OCI-LY7 (cell line): ENCODE results near the gene TANGO2. TPM values are rescaled to one million over a fixed set of nuclear protein-coding genes. Genes with fewer than 3 reads are reported as not detected.

Source experiments
- BruUV-seq: library from RNA; stranded (reverse); fragments of 400-500 nt; replicated peaks from 2 replicates; lab custom pipeline; 2021; lab: Mats Ljungman, UMichigan
- CTCF ChIA-PET: fragments of 300-600 bp; sonication (Branson Sonifier 250); formaldehyde crosslinking; loops from one replicate; lab custom pipeline; 2022; ENCODE audit warnings: antibody characterized with exemption; ENCODE audit not compliant: unreplicated experiment; lab: Charles Lee
- POLR2A ChIA-PET: fragments of 300-600 bp; sonication (Branson Sonifier 250); formaldehyde crosslinking; loops from one replicate; lab custom pipeline; 2022; ENCODE audit warnings: antibody characterized with exemption; lab: Charles Lee
- DNase-seq: peaks from one replicate; pipeline ENCODE4 v3.0.0-alpha.2; 2015; ENCODE audit warnings: low spot score
- H2AFZ ChIP-seq: fragments of 200-600 bp; sonication (generic), shearing (Covaris generic); 2 replicates; pipeline ENCODE4 v1.6.1; 2014; ENCODE audit warnings: mild to moderate bottlenecking, antibody characterized with exemption, low read length, moderate library complexity
- H3K27ac ChIP-seq: fragments of 200-600 bp; sonication (generic); 2 replicates; pipeline ENCODE4 v1.5.1; 2014; ENCODE audit warnings: mixed run types, low read depth, mild to moderate bottlenecking, moderate library complexity, low read length, inconsistent platforms; ENCODE audit not compliant: poor library complexity, severe bottlenecking
- H3K36me3 ChIP-seq: fragments of 200-600 bp; sonication (generic); 2 replicates; pipeline ENCODE4 v1.6.1; 2014; ENCODE audit warnings: mild to moderate bottlenecking, antibody characterized with exemption, low read length, moderate library complexity, mixed read lengths; ENCODE audit not compliant: insufficient read depth
- H3K4me1 ChIP-seq: fragments of 200-600 bp; sonication (generic); 2 replicates; pipeline ENCODE4 v1.5.1; 2014; ENCODE audit warnings: mild to moderate bottlenecking, low read length; ENCODE audit not compliant: insufficient read depth, poor library complexity, severe bottlenecking
- H3K4me2 ChIP-seq: fragments of 200-600 bp; sonication (generic); 2 replicates; pipeline ENCODE4 v1.6.1; 2014; ENCODE audit warnings: mild to moderate bottlenecking, low read length
- H3K4me3 ChIP-seq: fragments of 200-600 bp; sonication (generic); 2 replicates; pipeline ENCODE4 v1.5.1; 2014; ENCODE audit warnings: mild to moderate bottlenecking, low read depth, low read length; ENCODE audit not compliant: poor library complexity, severe bottlenecking
- H3K79me2 ChIP-seq: fragments of 200-600 bp; sonication (generic); 2 replicates; pipeline ENCODE4 v1.6.1; 2016; ENCODE audit warnings: low read depth, mild to moderate bottlenecking, low read length, moderate library complexity, mixed read lengths; ENCODE audit not compliant: insufficient read depth
- H3K9me2 ChIP-seq: fragments of 200-600 bp; sonication (generic); 2 replicates; pipeline ENCODE4 v1.6.1; 2016; ENCODE audit warnings: mild to moderate bottlenecking, low read length, mixed read lengths; ENCODE audit not compliant: insufficient read depth
- H3K9me3 ChIP-seq: fragments of 200-600 bp; sonication (generic); 2 replicates; pipeline ENCODE4 v1.6.1; 2014; ENCODE audit warnings: mild to moderate bottlenecking, mixed run types, low read length, mixed read lengths
- H4K20me1 ChIP-seq: fragments of 200-600 bp; sonication (generic); 2 replicates; pipeline ENCODE4 v1.6.1; 2014; ENCODE audit warnings: mild to moderate bottlenecking, antibody characterized with exemption, low read length, moderate library complexity, mixed read lengths; ENCODE audit not compliant: insufficient read depth
- CTCF ChIP-seq: fragments of 200-600 bp; sonication (generic); conservative IDR thresholded peaks from 2 replicates; pipeline ENCODE4 v1.5.1; 2014; ENCODE audit warnings: mild to moderate bottlenecking, antibody characterized with exemption, low read length, moderate library complexity, mixed read lengths
- EZH2phosphoT487 ChIP-seq: fragments of 200-600 bp; sonication (generic); IDR thresholded peaks from 2 replicates; pipeline ENCODE4 v1.6.1; 2018; ENCODE audit warnings: low read depth, borderline replicate concordance, mild to moderate bottlenecking, mixed run types, antibody characterized with exemption, low read length, moderate library complexity, mixed read lengths
- intact Hi-C: fragments of 100-400 bp; cut with micrococcal nuclease; formaldehyde crosslinking; loops from one replicate; pipeline ENCODE4 v1.10.0; 2022; ENCODE audit not compliant: unreplicated experiment
- total RNA-seq, 2 experiments: library from RNA; depleted of rRNA in 1 of 2; stranded (reverse); fragments of >200 nt in 1 of 2; shearing (Covaris generic) in 1 of 2; gene quantifications; 2 replicates each; pipeline ENCODE4 v1.2.3, GENCODE V29; 2014 to 2022

TANGO2 gene
- total RNA-seq, 2 experiments from 2014 or later: 18.3 to 23.3 TPM

GRCh38 chr22:20015187-20015625 is 5.7 kb upstream of the TANGO2 start:
- intact Hi-C loops: no loop called here

GRCh38 chr22:20015971-20016733 is 4.8 kb upstream of the TANGO2 start:
- H2AFZ ChIP-seq: peak overlapping the region; percentile 91
- peaks cover 19% of the 10 kb centered on the region for H3K4me1 ChIP-seq
- TF ChIP-seq EZH2phosphoT487 (no peak), CTCF (no peak)
- H3K4me3 ChIP-seq: peak overlapping the region; percentile 70
- H3K36me3 ChIP-seq: no peaks in the 10 kb centered on the region
- no peaks in the 10 kb centered on the region for H3K79me2 ChIP-seq
- POLR2A ChIA-PET: no interaction called here
- no peaks in the 10 kb centered on the region for H3K9me3 ChIP-seq
- H3K9me2 ChIP-seq: no peaks in the 10 kb centered on the region
- no TSS peak for BruUV-seq
- DNase-seq: peak; percentile 22
- no peaks in the 10 kb centered on the region for H4K20me1 ChIP-seq
- peak overlapping the region; percentile 98 for H3K4me2 ChIP-seq
- H3K27ac ChIP-seq: no peak overlapping the region
- intact Hi-C loops: no loop called here
- CTCF ChIA-PET: no interaction called here

More at GRCh38 chr22:20015187-20015625, 5.7 kb upstream of the TANGO2 start:
- Histone ChIP-seq H4K20me1 (no peaks in the 10 kb centered on the region), H3K9me3 (no peaks in the 10 kb centered on the region), H3K79me2 (no peaks in the 10 kb centered on the region), H3K4me1 (peaks cover 16% of the 10 kb centered on the region), H3K4me2 (0 out of 2 replicates have a peak overlapping the region, but pooled peaks have one; percentile 98), H2AFZ (no peak overlapping the region), H3K9me2 (no peaks in the 10 kb centered on the region), H3K36me3 (no peaks in the 10 kb centered on the region), H3K27ac (no peak overlapping the region), H3K4me3 (no peak overlapping the region)
- BruUV-seq: no TSS peak
- CTCF ChIA-PET: no interaction called here
- POLR2A ChIA-PET: interaction anchor here (0.6 kb wide), 1 partner anchor 64 kb away, joined by 3 read pairs; no protein-coding TSS in a partner anchor
- DNase-seq: no peak
- TF ChIP-seq EZH2phosphoT487: no peak

GRCh38 chr22:20016734-20017621 is 3.9 kb upstream of the TANGO2 start, which contains the start of gene ARVCF:
TSS of gene ARVCF (minus strand) at chr22:20016823. CDS start at chr22:19990794, 26,029 bp downstream.
- peak within 1 kb of the TSS; percentile 98 for H3K4me2 ChIP-seq
- H2AFZ ChIP-seq: peak within 1 kb of the TSS; percentile 91
- TF ChIP-seq CTCF (0 out of 2 replicates have a peak, but pooled peaks have one; percentile 12), EZH2phosphoT487 (no peak)
- H4K20me1 ChIP-seq: no peaks in the 10 kb centered on the region
- no peaks in the 10 kb centered on the region for H3K79me2 ChIP-seq
- CTCF ChIA-PET: no interaction called here
- intact Hi-C loops: no loop called here
- POLR2A ChIA-PET: no interaction called here
- no peaks in the 10 kb centered on the region for H3K36me3 ChIP-seq
- no peaks in the 10 kb centered on the region for H3K9me2 ChIP-seq
- H3K4me1 ChIP-seq: peaks cover 23% of the 10 kb centered on the region
- peak; percentile 90 for DNase-seq
- peak within 1 kb of the TSS; percentile 70 for H3K4me3 ChIP-seq
- no TSS peak for BruUV-seq
- H3K27ac ChIP-seq: no peak within 1 kb of the TSS
- no peaks in the 10 kb centered on the region for H3K9me3 ChIP-seq
